IMR-90 (cell line): ENCODE data around the gene SYNGR3. TPM values are rescaled to one million over a fixed set of nuclear protein-coding genes. Genes with fewer than 3 reads are reported as not detected.

Experiments used
- ATAC-seq: fragments of 200-7000 bp; cut with Tn5 transposase; 2 replicates; pipeline ENCODE4 v1.9.1; 2020; ENCODE audit warnings: low read depth, mild to moderate bottlenecking, moderate library complexity
- BruUV-seq: library from RNA; stranded (reverse); fragments of 400-500 nt; replicated peaks from 2 replicates; lab custom pipeline; 2021; lab: Mats Ljungman, UMichigan
- CTCF ChIA-PET: fragments of 300-600 bp; formaldehyde crosslinking; extraction: SDS; loops from one replicate; lab custom pipeline; 2021; ENCODE audit warnings: antibody characterized with exemption; lab: Yijun Ruan, JAX
- POLR2A ChIA-PET: fragments of 300-600 bp; sonication (Branson Sonifier 250); formaldehyde crosslinking; loops from one replicate; lab custom pipeline; 2022; ENCODE audit warnings: antibody characterized with exemption; ENCODE audit not compliant: unreplicated experiment; lab: Charles Lee
- DNase-seq: peaks from one replicate; pipeline ENCODE4 v3.0.0; 2013
- H2AFZ ChIP-seq: replicated peaks from 2 replicates; pipeline ENCODE3; 2013; ENCODE audit warnings: low read length, mild to moderate bottlenecking; ENCODE audit not compliant: poor library complexity
- H2AK5ac ChIP-seq: 2 replicates; pipeline ENCODE4 v1.6.1; 2013; ENCODE audit warnings: low read depth, low read length, inconsistent platforms
- H2AK9ac ChIP-seq: replicated peaks from 2 replicates; pipeline ENCODE3; 2013; ENCODE audit warnings: mild to moderate bottlenecking, low read depth, low read length, moderate library complexity; ENCODE audit not compliant: poor library complexity
- H2BK120ac ChIP-seq: 2 replicates; pipeline ENCODE4 v1.6.1; 2013; ENCODE audit warnings: low read depth, low read length, inconsistent platforms
- H2BK15ac ChIP-seq: 3 replicates; pipeline ENCODE4 v1.6.1; 2013; ENCODE audit warnings: low read depth, low read length, inconsistent platforms
- H2BK20ac ChIP-seq: 2 replicates; pipeline ENCODE4 v1.6.1; 2013; ENCODE audit warnings: low read depth, mild to moderate bottlenecking, inconsistent platforms, low read length, moderate library complexity
- H2BK5ac ChIP-seq: 2 replicates; pipeline ENCODE4 v1.6.1; 2013; ENCODE audit warnings: mild to moderate bottlenecking, low read depth, low read length, inconsistent platforms; ENCODE audit not compliant: poor library complexity, severe bottlenecking
- H3K14ac ChIP-seq: replicated peaks from 2 replicates; pipeline ENCODE4 v1.6.1; 2013; ENCODE audit warnings: low read depth, low read length, inconsistent platforms
- H3K18ac ChIP-seq: 2 replicates; pipeline ENCODE4 v1.6.1; 2013; ENCODE audit warnings: low read depth, low read length, control low read depth
- H3K23ac ChIP-seq: 2 replicates; pipeline ENCODE4 v1.6.1; 2013; ENCODE audit warnings: low read depth, low read length, inconsistent platforms
- H3K27ac ChIP-seq: 2 replicates; pipeline ENCODE4 v1.5.1; 2013; ENCODE audit warnings: mild to moderate bottlenecking, control low read depth, low read length; ENCODE audit not compliant: insufficient read depth
- H3K27me3 ChIP-seq: 2 replicates; pipeline ENCODE4 v1.6.1; 2013; ENCODE audit warnings: low read length; ENCODE audit not compliant: control insufficient read depth, insufficient read depth
- H3K36me3 ChIP-seq: 2 replicates; pipeline ENCODE4 v1.6.1; 2013; ENCODE audit warnings: low read length, mixed read lengths; ENCODE audit not compliant: control insufficient read depth, insufficient read depth
- H3K4ac ChIP-seq: 2 replicates; pipeline ENCODE4 v1.6.1; 2013; ENCODE audit warnings: low read depth, low read length, inconsistent platforms
- H3K4me1 ChIP-seq: 2 replicates; pipeline ENCODE4 v1.6.1; 2013; ENCODE audit warnings: low read length, mixed read lengths; ENCODE audit not compliant: control insufficient read depth, insufficient read depth
- H3K4me2 ChIP-seq: 2 replicates; pipeline ENCODE4 v1.6.1; 2013; ENCODE audit warnings: low read depth, mild to moderate bottlenecking, control low read depth, low read length, moderate library complexity
- H3K4me3 ChIP-seq: 2 replicates; pipeline ENCODE4 v1.5.1; 2013; ENCODE audit warnings: low read depth, mild to moderate bottlenecking, control low read depth, low read length, moderate library complexity; ENCODE audit not compliant: insufficient read depth
- H3K56ac ChIP-seq: 2 replicates; pipeline ENCODE4 v1.6.1; 2013; ENCODE audit warnings: low read length, inconsistent platforms; ENCODE audit not compliant: insufficient read depth; ENCODE audit errors: extremely low read depth
- H3K79me1 ChIP-seq, 2 experiments: 2 replicates each; pipeline ENCODE4 v1.6.1; 2013; ENCODE audit warnings: low read length in 2 of 2, inconsistent platforms in 1 of 2, low read depth in 1 of 2
- H3K9ac ChIP-seq: 2 replicates; pipeline ENCODE4 v1.6.1; 2013; ENCODE audit warnings: low read depth, low read length, control low read depth
- H3K9me1 ChIP-seq: 2 replicates; pipeline ENCODE4 v1.6.1; 2013; ENCODE audit warnings: low read length, inconsistent platforms; ENCODE audit not compliant: insufficient read depth
- H3K9me3 ChIP-seq: 2 replicates; pipeline ENCODE4 v1.6.1; 2013; ENCODE audit warnings: low read length; ENCODE audit not compliant: control insufficient read depth, insufficient read depth
- H4K20me1 ChIP-seq: 2 replicates; pipeline ENCODE4 v1.6.1; 2013; ENCODE audit warnings: low read length, inconsistent platforms; ENCODE audit not compliant: insufficient read depth
- H4K5ac ChIP-seq: 2 replicates; pipeline ENCODE4 v1.6.1; 2013; ENCODE audit warnings: mild to moderate bottlenecking, low read depth, low read length, control low read depth
- H4K8ac ChIP-seq, 2 experiments: 2 replicates each; pipeline ENCODE4 v1.6.1; 2013; ENCODE audit warnings: low read depth in 2 of 2, low read length in 2 of 2, control low read depth in 1 of 2, inconsistent platforms in 1 of 2
- H4K91ac ChIP-seq: 2 replicates; pipeline ENCODE4 v1.6.1; 2013; ENCODE audit warnings: low read depth, low read length, inconsistent platforms; ENCODE audit not compliant: insufficient read depth
- BHLHE40 ChIP-seq: fragments of 150-350 bp; IDR thresholded peaks from 2 replicates; pipeline ENCODE4 v1.6.1; 2016; ENCODE audit warnings: mild to moderate bottlenecking, low read depth, low read length
- CEBPB ChIP-seq: IDR thresholded peaks from 2 replicates; pipeline ENCODE4 v1.6.1; 2012; ENCODE audit warnings: low read depth, low read length, improper control_type of control experiment
- CHD1 ChIP-seq: IDR thresholded peaks from 2 replicates; pipeline ENCODE4 v1.6.1; 2012; ENCODE audit warnings: low read depth, low read length, improper control_type of control experiment
- CTCF ChIP-seq: conservative IDR thresholded peaks from 2 replicates; pipeline ENCODE4 v1.5.1; 2012; ENCODE audit warnings: mild to moderate bottlenecking, low read depth, low read length, improper control_type of control experiment
- FOS ChIP-seq: fragments of 150-350 bp; IDR thresholded peaks from 2 replicates; pipeline ENCODE4 v1.6.1; 2016; ENCODE audit warnings: low read depth, low read length
- MAFK ChIP-seq: IDR thresholded peaks from 2 replicates; pipeline ENCODE4 v1.6.1; 2012; ENCODE audit warnings: low read depth, low read length, improper control_type of control experiment
- MAZ ChIP-seq: IDR thresholded peaks from 2 replicates; pipeline ENCODE4 v1.6.1; 2012; ENCODE audit warnings: low read depth, mild to moderate bottlenecking, low read length, improper control_type of control experiment, moderate library complexity, borderline replicate concordance
- MXI1 ChIP-seq: IDR thresholded peaks from 2 replicates; pipeline ENCODE4 v1.6.1; 2012; ENCODE audit warnings: low read depth, mild to moderate bottlenecking, low read length, moderate library complexity, borderline replicate concordance
- NFE2L2 ChIP-seq: fragments of 150-350 bp; IDR thresholded peaks from 2 replicates; pipeline ENCODE4 v1.6.1; 2016; ENCODE audit warnings: low read depth, mild to moderate bottlenecking, low read length
- POLR2A ChIP-seq: IDR thresholded peaks from 2 replicates; pipeline ENCODE4 v1.6.1; 2012; ENCODE audit warnings: mild to moderate bottlenecking, low read depth, low read length
- RAD21 ChIP-seq: IDR thresholded peaks from 2 replicates; pipeline ENCODE4 v1.6.1; 2012; ENCODE audit warnings: low read length, improper control_type of control experiment
- RCOR1 ChIP-seq: IDR thresholded peaks from 2 replicates; pipeline ENCODE4 v1.6.1; 2012; ENCODE audit warnings: mild to moderate bottlenecking, low read length, improper control_type of control experiment; ENCODE audit not compliant: insufficient replicate concordance
- RFX5 ChIP-seq: IDR thresholded peaks from 2 replicates; pipeline ENCODE4 v1.8.0; 2012; ENCODE audit warnings: low read depth, mild to moderate bottlenecking, low read length, moderate library complexity
- SMC3 ChIP-seq: fragments of 150-350 bp; IDR thresholded peaks from 2 replicates; pipeline ENCODE4 v1.6.1; 2016; ENCODE audit warnings: low read depth, mild to moderate bottlenecking, antibody characterized with exemption, low read length, moderate library complexity
- WGBS, 2 experiments: methylation state at CpG; one replicate each; pipeline versions ENCODE4 v1.1.5 to v1.1.7; 2013; ENCODE audit warnings: missing lambda C conversion rate in 2 of 2; ENCODE audit not compliant: insufficient read length in 1 of 2; ENCODE audit errors: extremely low coverage in 2 of 2; 5-methylcytosine and 5-hydroxymethylcytosine counted together
- dilution Hi-C: fragments of 300-500 bp; cut with HindIII; formaldehyde crosslinking; loops from one replicate; pipeline ENCODE4 v1.14.3; 2018; ENCODE audit warnings: low sequenced_read_pairs; ENCODE audit not compliant: unreplicated experiment
- in situ Hi-C: fragments of 300-500 bp; cut with MboI; formaldehyde crosslinking; loops from 3 replicates; pipeline ENCODE4 v1.14.3; 2019; ENCODE audit warnings: low sequenced_read_pairs, inconsistent platforms, mixed read lengths
- intact Hi-C: fragments of 100-400 bp; cut with micrococcal nuclease; formaldehyde crosslinking; loops from 2 replicates; pipeline ENCODE4 v1.10.0; 2022
- polyA plus RNA-seq, 3 experiments: library from polyadenylated mRNA; depleted of rRNA; stranded (reverse); fragments of >200 nt; gene quantifications; 2 replicates each; pipeline ENCODE4 v1.2.3, GENCODE V29; 2012; ENCODE audit warnings: low replicate concordance in 1 of 3
- total RNA-seq: library from RNA; depleted of rRNA; stranded (reverse); fragments of >200 nt; gene quantifications from 2 replicates; pipeline ENCODE4 v1.2.3, GENCODE V29; 2012
- TF ChIP-seq, protein P1 (sequence below): fragments of 150-350 bp; IDR thresholded peaks from 2 replicates; pipeline ENCODE4 v1.6.1; 2016; ENCODE audit warnings: low read depth, mild to moderate bottlenecking, low read length, moderate library complexity, borderline replicate concordance

SYNGR3 gene
- total and polyA plus RNA-seq, 2 of the 4 experiments (the other 2 are of a cell fraction), result 1.8 to 5.8 TPM

DNA sequence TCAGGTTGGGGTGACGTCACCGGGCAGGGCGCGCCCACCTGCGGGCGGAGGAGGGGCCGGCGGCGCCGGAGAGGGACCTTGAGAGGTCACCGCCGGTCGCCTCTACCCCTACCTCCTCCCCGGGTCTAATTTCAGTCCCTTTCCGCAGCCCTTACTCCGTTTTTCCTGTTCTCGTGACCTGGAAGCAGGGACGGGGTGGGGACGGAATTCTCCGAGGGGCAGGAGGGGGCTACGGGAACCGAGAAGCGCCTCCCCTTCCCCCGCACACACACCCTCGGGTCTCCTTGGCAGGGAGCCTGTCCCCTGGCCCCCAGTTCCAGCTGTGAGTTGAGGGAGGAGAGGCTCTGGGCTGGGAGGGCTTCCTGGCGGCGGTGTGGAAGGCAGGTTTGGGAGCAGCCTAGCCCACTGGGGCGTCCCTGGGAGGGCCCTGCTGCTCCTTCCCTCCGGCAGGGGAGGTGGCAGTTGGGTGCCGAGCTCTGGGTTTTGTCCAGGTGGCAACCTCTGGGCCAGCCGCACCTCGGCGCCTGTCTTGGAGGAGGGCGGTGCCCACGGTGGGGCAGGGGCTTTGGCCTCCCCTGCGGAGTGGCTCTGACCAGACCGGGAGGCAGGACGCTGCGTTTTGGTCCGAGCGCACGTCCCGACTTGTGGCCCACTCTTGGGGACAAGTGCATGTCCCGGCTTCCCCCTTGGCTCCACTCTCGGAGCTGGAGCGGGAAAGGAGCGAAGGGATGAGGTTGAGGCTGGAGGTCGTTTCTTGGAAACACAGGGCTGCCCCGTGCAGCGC, 773 bp downstream of the SYNGR3 start:
- dilution Hi-C loops (no loop called here), intact Hi-C loops (no loop called here), in situ Hi-C loops (no loop called here)
- H2BK15ac ChIP-seq, result no peak overlapping the region
- CTCF ChIA-PET, result interaction anchor here (1.1 kb wide), 1 partner anchor 13 kb away, joined by 3 read pairs; no protein-coding TSS in a partner anchor
- H2BK120ac ChIP-seq, result no peak overlapping the region
- POLR2A ChIA-PET, result no interaction called here
- H2BK20ac ChIP-seq, result no peak overlapping the region
- peaks cover 17% of the 10 kb centered on the region for H3K27me3 ChIP-seq
- 0 out of 2 replicates have a peak overlapping the region, but pooled peaks have one; percentile 23 for H4K5ac ChIP-seq
- H3K56ac ChIP-seq, result no peak overlapping the region
- H3K14ac ChIP-seq, result no peak overlapping the region
- H2BK5ac ChIP-seq, result no peak overlapping the region
- peak overlapping the region; percentile 45; the same call in 1 of the 2 replicates for H3K4me3 ChIP-seq
- DNase-seq (no peak), ATAC-seq (no peak)
- H3K4me2 ChIP-seq, result peak overlapping the region; percentile 89
- no peaks in the 10 kb centered on the region for H4K20me1 ChIP-seq
- peak overlapping the region; percentile 24; the same call in 1 of the 2 replicates for H3K4ac ChIP-seq
- WGBS, 2 experiments, result 21% methylated on average over 20 of the region's 50 CpGs; no CpG with 5 or more reads in 1 of the 2 experiments
- H3K36me3 ChIP-seq, result peaks cover 13% of the 10 kb centered on the region
- peaks cover 11 to 24% of the 10 kb centered on the region in 2 experiments; a peak in 3 of 4 replicates for H3K79me1 ChIP-seq
- no peak overlapping the region for H4K8ac ChIP-seq
- peak overlapping the region; percentile 70 for H2AK9ac ChIP-seq
- no peak overlapping the region for H3K18ac ChIP-seq
- H3K27ac ChIP-seq, result no peak overlapping the region
- H3K9me3 ChIP-seq, result peaks cover 2% of the 10 kb centered on the region; the same call in 1 of the 2 replicates
- H3K9ac ChIP-seq, result no peak overlapping the region
- H3K23ac ChIP-seq, result no peak overlapping the region
- no TSS peak for BruUV-seq
- H2AK5ac ChIP-seq, result peak overlapping the region; percentile 68
- H3K9me1 ChIP-seq, result peaks cover 19% of the 10 kb centered on the region
- peaks cover 13% of the 10 kb centered on the region for H3K4me1 ChIP-seq
- peak overlapping the region; percentile 84 for H2AFZ ChIP-seq
- no peak overlapping the region for H4K91ac ChIP-seq
- TF ChIP-seq SMC3 (no peak), RCOR1 (no peak), RAD21 (no peak), CTCF (no peak), CHD1 (no peak), MAFK (no peak), POLR2A (no peak), RFX5 (no peak), MXI1 (no peak), CEBPB (no peak), MAZ (no peak), BHLHE40 (no peak), FOS (no peak), NFE2L2 (no peak)
- TF ChIP-seq, protein P1, sequence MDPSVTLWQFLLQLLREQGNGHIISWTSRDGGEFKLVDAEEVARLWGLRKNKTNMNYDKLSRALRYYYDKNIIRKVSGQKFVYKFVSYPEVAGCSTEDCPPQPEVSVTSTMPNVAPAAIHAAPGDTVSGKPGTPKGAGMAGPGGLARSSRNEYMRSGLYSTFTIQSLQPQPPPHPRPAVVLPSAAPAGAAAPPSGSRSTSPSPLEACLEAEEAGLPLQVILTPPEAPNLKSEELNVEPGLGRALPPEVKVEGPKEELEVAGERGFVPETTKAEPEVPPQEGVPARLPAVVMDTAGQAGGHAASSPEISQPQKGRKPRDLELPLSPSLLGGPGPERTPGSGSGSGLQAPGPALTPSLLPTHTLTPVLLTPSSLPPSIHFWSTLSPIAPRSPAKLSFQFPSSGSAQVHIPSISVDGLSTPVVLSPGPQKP, result no peak
